GM12892 (cell line): ENCODE measurements around the gene LPAR3. TPM values are rescaled to one million over a fixed set of nuclear protein-coding genes. Genes with fewer than 3 reads are reported as not detected.
A peak's percentile ranks its signal among the peaks of the same experiment; 100 is the strongest.

ENCODE experiments used
- DNase-seq: peaks from one replicate; pipeline ENCODE4 v3.0.0; 2011; ENCODE audit not compliant: insufficient read length
- FAIRE-seq: peaks from 2 replicates; lab custom pipeline; 2011; peaks lifted over from hg19 to GRCh38; lab: Jason Lieb, UNC
- POLR2A ChIP-seq: IDR thresholded peaks from 2 replicates; pipeline ENCODE4 v1.6.1; 2011; ENCODE audit warnings: low read depth, low read length, control low read depth
- POLR2AphosphoS5 ChIP-seq: IDR thresholded peaks from 2 replicates; pipeline ENCODE4 v1.6.1; 2011; ENCODE audit warnings: low read depth, low read length, control low read depth
- TAF1 ChIP-seq: IDR thresholded peaks from 2 replicates; pipeline ENCODE4 v1.6.1; 2011; ENCODE audit warnings: low read depth, mild to moderate bottlenecking, control low read depth, low read length, borderline replicate concordance
- polyA plus RNA-seq: library from polyadenylated mRNA; unstranded; fragments of >200 nt; gene quantifications from one replicate; pipeline ENCODE4 v1.2.1, GENCODE V29; 2012; ENCODE audit warnings: missing spikeins, inconsistent platforms; ENCODE audit not compliant: missing spikeins

LPAR3 gene
- 0.08 TPM for polyA plus RNA-seq

- TF ChIP-seq POLR2A (no peak), POLR2AphosphoS5 (no peak), TAF1 (no peak)
- DNase-seq (peak; percentile 15), FAIRE-seq (no peak)
Measured at GRCh38 chr1:84892705-84893618, at the start of gene LPAR3. Gene LPAR3, minus strand, starts transcription at chr1:84893206. Its CDS starts 27,086 bp downstream, at chr1:84866120.

GRCh38 chr1:84941843-84942242 is 48.8 kb upstream of the LPAR3 start:
- TF ChIP-seq POLR2A = peak; percentile 57
- TF ChIP-seq TAF1 = no peak
- TF ChIP-seq POLR2AphosphoS5 = peak; percentile 73
- FAIRE-seq (no peak), DNase-seq (no peak)

GRCh38 chr1:84940481-84940880 is 47.5 kb upstream of the LPAR3 start:
- TF ChIP-seq POLR2AphosphoS5 (no peak), TAF1 (no peak), POLR2A (no peak)
- DNase-seq = no peak
- no peak for FAIRE-seq

- no peak for DNase-seq
- no peak for FAIRE-seq
- TF ChIP-seq TAF1 (no peak), POLR2A (no peak), POLR2AphosphoS5 (no peak)
Measured at GRCh38 chr1:84939761-84940160, 46.8 kb upstream of the LPAR3 start.

GRCh38 chr1:84939151-84939550 is 46.1 kb upstream of the LPAR3 start:
- DNase-seq = no peak
- TF ChIP-seq POLR2A (no peak), TAF1 (no peak), POLR2AphosphoS5 (no peak; the same call in none of the 2 replicates)
- no peak for FAIRE-seq

GRCh38 chr1:84936116-84936810 is 43.3 kb upstream of the LPAR3 start:
- FAIRE-seq (peak; percentile 86), DNase-seq (no peak)
- TF ChIP-seq POLR2AphosphoS5 = no peak
- TF ChIP-seq POLR2A = no peak

- DNase-seq (no peak), FAIRE-seq (no peak)
- TF ChIP-seq POLR2AphosphoS5 = no peak
- no peak for TF ChIP-seq POLR2A
- TF ChIP-seq TAF1 = no peak
Measured at GRCh38 chr1:84933011-84933611, 40.1 kb upstream of the LPAR3 start.

- TF ChIP-seq POLR2AphosphoS5 = no peak
- no peak for TF ChIP-seq TAF1
- TF ChIP-seq POLR2A = peak; percentile 41; the same call in 1 of the 2 replicates
- FAIRE-seq = no peak
- DNase-seq = no peak
Measured at GRCh38 chr1:84930831-84931230, 37.8 kb upstream of the LPAR3 start.

GRCh38 chr1:84930329-84930728 is 37.3 kb upstream of the LPAR3 start:
- FAIRE-seq (no peak), DNase-seq (no peak)
- TF ChIP-seq TAF1 = no peak
- TF ChIP-seq POLR2AphosphoS5 = no peak; the same call in 1 of the 2 replicates
- TF ChIP-seq POLR2A = no peak

GRCh38 chr1:84929581-84929980 is 36.6 kb upstream of the LPAR3 start:
- FAIRE-seq = no peak
- TF ChIP-seq POLR2A = no peak
- TF ChIP-seq TAF1 = no peak
- TF ChIP-seq POLR2AphosphoS5 = no peak
- no peak for DNase-seq

- DNase-seq (no peak), FAIRE-seq (no peak)
- TF ChIP-seq POLR2A = no peak; the same call in 1 of the 2 replicates
- no peak for TF ChIP-seq TAF1
- no peak for TF ChIP-seq POLR2AphosphoS5
Measured at GRCh38 chr1:84928979-84929378, 36.0 kb upstream of the LPAR3 start.

GRCh38 chr1:84923317-84923716 is 30.3 kb upstream of the LPAR3 start:
- no peak for FAIRE-seq
- DNase-seq = no peak
- TF ChIP-seq POLR2A (no peak), TAF1 (no peak), POLR2AphosphoS5 (peak; percentile 46; the same call in 1 of the 2 replicates)
